KOPT-K1 (cell line): Measurements from ENCODE around the gene CDH13.

Experiments
- H3K27ac ChIP-seq: fragments of 200-600 bp; sonication (generic); 2 replicates; pipeline ENCODE4 v1.5.1; 2016; ENCODE audit warnings: antibody characterized with exemption, mild to moderate bottlenecking, low read depth, low read length; ENCODE audit not compliant: poor library complexity, severe bottlenecking
- H3K36me3 ChIP-seq: fragments of 200-600 bp; sonication (generic); 2 replicates; pipeline ENCODE4 v1.5.1; 2017; ENCODE audit warnings: antibody characterized with exemption, mild to moderate bottlenecking, low read length, moderate library complexity; ENCODE audit not compliant: insufficient read depth
- H3K9me3 ChIP-seq: fragments of 200-600 bp; sonication (generic); 2 replicates; pipeline ENCODE4 v1.5.1; 2017; ENCODE audit warnings: antibody characterized with exemption, low read length, mild to moderate bottlenecking; ENCODE audit not compliant: insufficient read depth, poor library complexity, severe bottlenecking

CDH13 gene

DNA sequence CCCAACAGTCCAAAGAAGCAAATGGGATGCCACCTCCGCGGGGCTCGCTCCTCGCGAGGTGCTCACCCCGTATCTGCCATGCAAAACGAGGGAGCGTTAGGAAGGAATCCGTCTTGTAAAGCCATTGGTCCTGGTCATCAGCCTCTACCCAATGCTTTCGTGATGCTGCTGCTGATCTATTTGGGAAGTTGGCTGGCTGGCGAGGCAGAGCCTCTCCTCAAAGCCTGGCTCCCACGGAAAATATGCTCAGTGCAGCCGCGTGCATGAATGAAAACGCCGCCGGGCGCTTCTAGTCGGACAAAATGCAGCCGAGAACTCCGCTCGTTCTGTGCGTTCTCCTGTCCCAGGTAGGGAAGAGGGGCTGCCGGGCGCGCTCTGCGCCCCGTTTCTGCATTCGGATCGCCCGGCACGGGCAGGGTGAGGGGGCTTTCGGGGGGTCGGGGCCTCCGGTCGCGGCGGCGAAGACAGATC lies at the start of gene CDH13:
CDH13 (plus strand) TSS at position 179 of the 471 bp plus-strand sequence.
- Histone ChIP-seq H3K9me3 (no peaks in the 10 kb centered on the region), H3K27ac (no peak within 1 kb of the TSS), H3K36me3 (no peaks in the 10 kb centered on the region)

GRCh38 chr16:82580298-82580890 lies 46.4 kb upstream of the CDH13 start:
- Histone ChIP-seq H3K9me3 (no peaks in the 10 kb centered on the region), H3K27ac (no peak overlapping the region), H3K36me3 (no peaks in the 10 kb centered on the region)

GRCh38 chr16:82582975-82583374 lies 43.8 kb upstream of the CDH13 start:
- no peaks in the 10 kb centered on the region for H3K36me3 ChIP-seq
- H3K27ac ChIP-seq, result no peak overlapping the region
- no peaks in the 10 kb centered on the region for H3K9me3 ChIP-seq

- Histone ChIP-seq H3K36me3 (no peaks in the 10 kb centered on the region), H3K27ac (no peak overlapping the region), H3K9me3 (no peaks in the 10 kb centered on the region)
Observed at GRCh38 chr16:82583422-82583821, 43.3 kb upstream of the CDH13 start.

DNA sequence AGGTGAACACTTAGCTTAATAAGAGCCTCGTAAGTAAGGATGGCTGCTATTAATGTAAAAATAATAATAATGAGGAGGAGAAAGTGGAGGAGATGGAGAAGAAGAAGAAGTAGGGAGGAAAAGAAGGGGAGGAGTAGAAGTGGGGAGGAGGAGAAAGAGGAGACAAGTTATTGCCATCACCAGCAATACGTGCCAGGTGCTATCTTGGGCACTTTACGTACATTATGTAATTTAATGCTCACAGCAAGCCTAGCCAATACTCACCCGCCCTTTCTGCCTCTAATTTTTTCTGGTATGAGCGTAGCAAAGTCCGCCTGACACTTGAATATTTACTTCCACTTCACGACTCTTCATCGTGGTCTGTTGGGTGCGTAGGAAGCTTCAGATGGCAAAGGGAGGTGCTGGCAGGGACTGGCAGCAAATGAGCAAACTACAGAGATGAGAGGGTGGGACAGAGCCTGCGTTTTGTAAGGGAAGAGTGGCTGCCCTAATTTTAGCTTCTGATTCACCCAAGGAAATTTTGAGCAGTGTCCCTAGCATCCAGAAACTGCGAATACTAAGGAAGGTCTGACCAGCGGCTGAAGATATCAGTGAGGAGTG lies 42.1 kb upstream of the CDH13 start:
- Histone ChIP-seq H3K36me3 (no peaks in the 10 kb centered on the region), H3K27ac (no peak overlapping the region), H3K9me3 (no peaks in the 10 kb centered on the region)

GRCh38 chr16:82585675-82586074 lies 41.1 kb upstream of the CDH13 start:
- H3K27ac ChIP-seq, result no peak overlapping the region
- no peaks in the 10 kb centered on the region for H3K9me3 ChIP-seq
- no peaks in the 10 kb centered on the region for H3K36me3 ChIP-seq

- Histone ChIP-seq H3K9me3 (no peaks in the 10 kb centered on the region), H3K27ac (no peak overlapping the region), H3K36me3 (no peaks in the 10 kb centered on the region)
Observed at GRCh38 chr16:82586130-82586529, 40.6 kb upstream of the CDH13 start.

- no peaks in the 10 kb centered on the region for H3K36me3 ChIP-seq
- H3K9me3 ChIP-seq, result no peaks in the 10 kb centered on the region
- no peak overlapping the region for H3K27ac ChIP-seq
Observed at GRCh38 chr16:82587289-82587688, 39.5 kb upstream of the CDH13 start.

DNA sequence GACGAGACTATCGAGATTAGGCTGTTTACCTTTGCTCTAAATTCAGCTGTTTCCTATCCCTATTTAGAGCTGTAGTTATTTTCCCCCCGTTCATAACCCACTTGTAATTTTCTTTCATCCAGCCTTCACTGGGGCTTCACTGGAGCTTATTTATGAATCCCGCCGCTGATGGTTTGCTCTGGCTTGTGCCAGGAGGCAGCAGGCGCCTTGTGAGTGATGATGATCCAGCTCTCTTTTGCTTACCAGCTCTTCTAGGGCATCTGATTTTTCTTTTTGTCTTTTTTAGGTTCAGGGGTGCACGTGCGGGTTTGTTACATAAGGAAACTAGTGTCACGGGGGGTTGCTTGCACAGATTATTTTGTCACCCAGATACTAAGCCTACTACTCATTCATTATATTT lies 37.4 kb upstream of the CDH13 start:
- no peak overlapping the region for H3K27ac ChIP-seq
- H3K9me3 ChIP-seq, result no peaks in the 10 kb centered on the region
- no peaks in the 10 kb centered on the region for H3K36me3 ChIP-seq

- Histone ChIP-seq H3K36me3 (no peaks in the 10 kb centered on the region), H3K27ac (no peak overlapping the region), H3K9me3 (no peaks in the 10 kb centered on the region)
Observed at GRCh38 chr16:82594114-82594513, 32.7 kb upstream of the CDH13 start.

GRCh38 chr16:82598771-82599170 lies 28.0 kb upstream of the CDH13 start:
- Histone ChIP-seq H3K36me3 (no peaks in the 10 kb centered on the region), H3K27ac (no peak overlapping the region), H3K9me3 (no peaks in the 10 kb centered on the region)

DNA sequence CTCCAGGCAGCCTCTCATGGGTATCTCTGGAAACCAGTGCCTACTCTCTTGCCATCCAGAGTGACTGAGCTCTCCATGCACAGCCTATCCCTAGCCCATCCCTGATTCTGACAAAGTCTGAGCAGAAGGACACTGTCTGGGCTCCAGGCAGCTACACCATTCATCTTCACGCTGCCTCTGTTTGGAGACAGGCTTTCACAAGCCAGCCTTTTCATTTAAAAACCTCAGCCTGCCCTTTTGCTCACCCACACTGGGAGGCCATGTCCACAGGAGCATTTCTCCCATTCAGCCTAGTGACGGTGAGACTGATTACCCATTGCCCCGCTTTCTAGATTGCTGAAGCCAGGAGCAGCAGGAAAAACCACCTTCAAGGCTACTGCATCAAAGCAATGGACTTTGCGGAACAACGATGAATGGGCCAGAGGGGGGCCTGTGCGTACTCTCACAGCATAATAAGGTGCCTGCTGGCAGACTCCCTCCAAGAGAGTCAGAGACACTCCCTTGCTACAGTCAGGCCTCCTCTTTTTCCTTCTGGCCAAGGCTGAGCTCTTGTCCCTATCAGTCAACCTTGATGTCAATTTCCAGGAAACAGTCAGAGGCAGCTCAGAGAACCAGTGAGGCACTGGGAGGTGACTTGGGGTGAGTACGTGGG lies 24.7 kb upstream of the CDH13 start:
- H3K27ac ChIP-seq, result no peak overlapping the region
- no peaks in the 10 kb centered on the region for H3K9me3 ChIP-seq
- no peaks in the 10 kb centered on the region for H3K36me3 ChIP-seq

DNA sequence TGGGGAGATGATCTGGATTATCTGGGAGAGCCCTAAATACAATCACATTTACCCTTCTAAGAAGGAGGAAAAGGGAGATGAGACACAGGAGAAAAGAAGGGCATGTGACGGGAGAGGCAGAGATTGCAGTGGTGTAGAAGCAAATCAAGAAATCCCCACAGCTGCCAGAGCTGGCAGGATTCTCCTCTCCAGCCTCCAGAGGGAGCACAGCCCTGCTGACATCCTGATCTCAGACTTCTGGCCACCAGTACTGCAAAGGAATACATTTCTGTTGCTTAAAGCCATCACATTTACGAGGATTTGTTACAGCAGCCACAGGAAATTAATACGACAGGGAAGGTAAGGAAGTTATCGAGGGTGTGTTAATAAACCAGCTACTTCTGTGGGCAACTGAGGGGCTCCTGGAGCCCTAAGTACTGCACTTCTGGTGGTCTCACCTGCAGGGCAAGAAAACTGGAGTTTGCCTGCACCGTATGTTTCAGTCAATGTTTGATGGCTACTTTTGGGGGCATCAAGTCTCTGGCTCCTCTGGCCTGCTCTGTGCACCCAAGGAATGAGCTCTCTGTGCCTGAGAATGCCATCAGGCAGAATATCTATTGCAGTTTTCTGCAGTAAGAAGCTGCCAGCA lies 22.9 kb upstream of the CDH13 start:
- H3K36me3 ChIP-seq, result no peaks in the 10 kb centered on the region
- no peaks in the 10 kb centered on the region for H3K9me3 ChIP-seq
- H3K27ac ChIP-seq, result no peak overlapping the region

DNA sequence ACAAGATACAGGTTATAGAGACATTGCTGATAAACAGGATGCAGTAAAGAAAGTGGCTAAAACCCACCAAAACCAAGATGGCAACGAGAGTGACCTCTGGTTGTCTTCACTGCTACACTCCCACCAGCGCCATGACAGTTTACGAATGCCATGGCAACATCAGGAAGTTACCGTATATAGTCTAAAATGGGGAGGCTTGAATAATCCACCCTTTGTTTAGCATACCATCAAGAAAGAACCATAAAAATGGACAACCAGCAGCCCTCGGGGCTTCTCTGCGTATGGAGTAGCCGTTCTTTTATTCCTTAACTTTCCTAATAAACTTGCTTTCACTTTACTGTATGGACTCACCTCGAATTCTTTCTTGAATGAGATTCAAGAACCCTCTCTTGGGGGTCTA lies 21.7 kb upstream of the CDH13 start:
- Histone ChIP-seq H3K27ac (no peak overlapping the region), H3K9me3 (no peaks in the 10 kb centered on the region), H3K36me3 (no peaks in the 10 kb centered on the region)

- Histone ChIP-seq H3K27ac (no peak overlapping the region), H3K36me3 (no peaks in the 10 kb centered on the region), H3K9me3 (no peaks in the 10 kb centered on the region)
Observed at GRCh38 chr16:82605863-82606620, 20.7 kb upstream of the CDH13 start.
